Endothelial cell of umbilical vein (primary cell): ENCODE measurements around the gene SLC12A9. TPM values are rescaled to one million over a fixed set of nuclear protein-coding genes. Genes with fewer than 3 reads are reported as not detected.

Experiments
- BruUV-seq: library from RNA; stranded (reverse); fragments of 400-500 nt; replicated peaks from 2 replicates; lab custom pipeline; 2021; lab: Mats Ljungman, UMichigan
- CTCF ChIA-PET: fragments of 300-600, 350-600 bp; sonication (Branson Sonifier 250); formaldehyde crosslinking; loops from one replicate; lab custom pipeline; 2021; ENCODE audit warnings: antibody characterized with exemption, inconsistent platforms; lab: Charles Lee
- POLR2A ChIA-PET: fragments of 300-600, 350-600 bp; sonication (Branson Sonifier 250); formaldehyde crosslinking; loops from one replicate; lab custom pipeline; 2021; ENCODE audit warnings: antibody characterized with exemption, inconsistent platforms; lab: Charles Lee
- DNase-seq: peaks from one replicate; pipeline ENCODE4 v3.0.0-alpha.2; 2011; ENCODE audit warnings: low read depth, low spot score
- FAIRE-seq: peaks from 2 replicates; lab custom pipeline; 2011; peaks lifted over from hg19 to GRCh38; lab: Jason Lieb, UNC
- H2AFZ ChIP-seq: 2 replicates; pipeline ENCODE4 v1.6.0; 2012; ENCODE audit warnings: low read depth, low read length, control low read depth, inconsistent platforms
- H3K27ac ChIP-seq: 2 replicates; pipeline ENCODE4 v1.5.1; 2011; ENCODE audit warnings: low read depth, mild to moderate bottlenecking, control low read depth, low read length, moderate library complexity; ENCODE audit not compliant: insufficient read depth
- H3K27me3 ChIP-seq, 2 experiments: 2 replicates each; pipeline versions ENCODE4 v1.6.0 to v1.6.1; 2011; ENCODE audit warnings: low read length in 2 of 2, mixed read lengths in 1 of 2; ENCODE audit not compliant: control insufficient read depth in 2 of 2, insufficient read depth in 2 of 2
- H3K36me3 ChIP-seq, 2 experiments: 2 replicates in 1 of 2; 3 replicates in 1 of 2; pipeline ENCODE4 v1.5.1; 2011; ENCODE audit warnings: low read length in 2 of 2, mild to moderate bottlenecking in 1 of 2, moderate library complexity in 1 of 2; ENCODE audit not compliant: control insufficient read depth in 2 of 2, insufficient read depth in 2 of 2; ENCODE audit errors: extremely low read depth in 1 of 2
- H3K4me1 ChIP-seq: 3 replicates; pipeline ENCODE4 v1.5.1; 2011; ENCODE audit warnings: mild to moderate bottlenecking, low read length; ENCODE audit not compliant: control insufficient read depth, insufficient read depth; ENCODE audit errors: extremely low read depth
- H3K4me2 ChIP-seq: 2 replicates; pipeline ENCODE4 v1.6.1; 2011; ENCODE audit warnings: low read length, control low read depth, mixed read lengths; ENCODE audit not compliant: insufficient read depth
- H3K4me3 ChIP-seq, 3 experiments: fragments of 200-600 bp in 1 of 3; sonication (generic), shearing (Covaris generic) in 1 of 3; replicated peaks in 1 of 3; 2 replicates each; pipeline ENCODE4 v1.5.1; 2011 to 2016; ENCODE audit warnings: control low read depth in 3 of 3, low read length in 3 of 3, mild to moderate bottlenecking in 2 of 3, inconsistent platforms in 1 of 3, low read depth in 1 of 3, moderate library complexity in 1 of 3; ENCODE audit not compliant: insufficient read depth in 1 of 3
- H3K79me2 ChIP-seq: 2 replicates; pipeline ENCODE4 v1.6.0; 2012; ENCODE audit warnings: low read length, inconsistent platforms; ENCODE audit not compliant: control insufficient read depth, insufficient read depth
- H3K9ac ChIP-seq: replicated peaks from 2 replicates; pipeline ENCODE3; 2011; ENCODE audit warnings: low read length, control low read depth; ENCODE audit not compliant: insufficient read depth; ENCODE audit errors: extremely low read depth
- H3K9me1 ChIP-seq: replicated peaks from 3 replicates; pipeline ENCODE4 v1.6.0; 2011; ENCODE audit warnings: mild to moderate bottlenecking, low read length; ENCODE audit not compliant: control insufficient read depth, insufficient read depth; ENCODE audit errors: extremely low read depth
- H3K9me3 ChIP-seq: replicated peaks from 2 replicates; pipeline ENCODE4 v1.5.1; 2012; ENCODE audit warnings: low read length, inconsistent platforms; ENCODE audit not compliant: control insufficient read depth, insufficient read depth
- H4K20me1 ChIP-seq: replicated peaks from 2 replicates; pipeline ENCODE3; 2011; ENCODE audit warnings: mild to moderate bottlenecking, low read length; ENCODE audit not compliant: control insufficient read depth, insufficient read depth; ENCODE audit errors: extremely low read depth
- CTCF ChIP-seq, 2 donors: IDR thresholded peaks; 1 replicate in 1 of 2; 2 replicates in 1 of 2; pipeline ENCODE4 v1.5.1; 2011; ENCODE audit warnings: low read length in 2 of 2, mild to moderate bottlenecking in 2 of 2, moderate library complexity in 2 of 2, control low read depth in 1 of 2, inconsistent platforms in 1 of 2, low read depth in 1 of 2; ENCODE audit not compliant: insufficient read depth in 1 of 2; ENCODE audit errors: extremely low read depth in 1 of 2
- EZH2 ChIP-seq: IDR thresholded peaks from 2 replicates; pipeline ENCODE4 v1.6.1; 2012; ENCODE audit warnings: borderline replicate concordance, low read depth, mild to moderate bottlenecking, moderate library complexity, low read length, inconsistent platforms; ENCODE audit not compliant: severe bottlenecking
- FOS ChIP-seq: IDR thresholded peaks from 2 replicates; pipeline ENCODE4 v1.6.1; 2011; ENCODE audit warnings: mild to moderate bottlenecking, low read length, moderate library complexity, borderline replicate concordance; ENCODE audit not compliant: insufficient read depth
- GATA2 ChIP-seq: IDR thresholded peaks from 2 replicates; pipeline ENCODE4 v1.7.0; 2011; ENCODE audit warnings: low read depth, mild to moderate bottlenecking, moderate library complexity, mixed read lengths, low read length; ENCODE audit not compliant: insufficient read length, insufficient read depth
- JUN ChIP-seq: IDR thresholded peaks from 2 replicates; pipeline ENCODE4 v1.6.1; 2011; ENCODE audit warnings: borderline replicate concordance, low read depth; ENCODE audit not compliant: insufficient read length, insufficient read depth
- MAX ChIP-seq: IDR thresholded peaks from 2 replicates; pipeline ENCODE4 v1.6.1; 2011; ENCODE audit not compliant: insufficient read depth, insufficient read length
- MYC ChIP-seq: IDR thresholded peaks from one replicate; pipeline ENCODE4 v1.6.1; 2011; ENCODE audit warnings: mild to moderate bottlenecking, low read depth, low read length
- POLR2A ChIP-seq: IDR thresholded peaks from 2 replicates; pipeline ENCODE4 v1.6.1; 2012; ENCODE audit warnings: low read depth, mild to moderate bottlenecking, control low read depth, low read length
- POLR2AphosphoS5 ChIP-seq: IDR thresholded peaks from 2 replicates; pipeline ENCODE4 v1.6.1; 2012; ENCODE audit warnings: low read depth, mild to moderate bottlenecking, control low read depth, low read length, moderate library complexity; ENCODE audit not compliant: insufficient read depth
- dilution Hi-C: fragments of 300-500 bp; cut with MboI; formaldehyde crosslinking; loops from one replicate; pipeline ENCODE4 v1.15.0; 2019; ENCODE audit warnings: low sequenced_read_pairs; ENCODE audit not compliant: extremely low pct_ligation_motif_present
- intact Hi-C: fragments of 100-400 bp; cut with micrococcal nuclease; formaldehyde crosslinking; loops from one replicate; pipeline ENCODE4 v1.10.0; 2022
- polyA plus RNA-seq, 4 experiments: library from polyadenylated mRNA; depleted of rRNA in 3 of 4; stranded (reverse) in 3 of 4; unstranded in 1 of 4; fragments of >200 nt; gene quantifications; 2 replicates each; pipeline versions ENCODE4 v1.2.1 to v1.2.3, GENCODE V29; 2011 to 2012; ENCODE audit warnings: missing spikeins in 1 of 4
- total RNA-seq: library from RNA; stranded (reverse); gene quantifications from 2 replicates; pipeline ENCODE4 v1.2.3, GENCODE V29; 2021

SLC12A9 gene
- total and polyA plus RNA-seq, 2 donors (not counting 3 experiments of a cell fraction or from before 2014, with no cell fraction given): 35.0 to 37.0 TPM

DNA sequence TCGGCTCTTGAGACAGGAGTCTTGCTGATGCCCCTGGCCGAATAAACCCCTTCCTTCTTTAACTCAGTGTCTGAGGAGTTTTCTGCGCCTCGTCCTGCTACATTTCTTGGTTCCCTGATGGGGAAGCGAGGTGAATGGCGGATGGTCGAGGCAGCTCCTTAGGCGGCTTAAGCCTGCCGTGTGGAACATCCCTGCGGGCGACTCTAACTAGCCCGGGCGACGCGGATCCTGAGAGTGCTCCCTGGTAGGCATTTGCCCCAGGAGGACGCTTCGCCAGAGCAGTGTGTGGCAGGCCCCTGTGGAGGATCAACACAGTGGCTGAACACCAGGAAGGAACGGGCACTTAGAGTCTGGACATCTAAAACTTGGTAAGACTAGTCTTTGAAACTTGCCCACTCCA, 13.2 kb upstream of the SLC12A9 start:
- no peak overlapping the region for H3K27ac ChIP-seq
- H3K36me3 ChIP-seq: no peaks in the 10 kb centered on the region
- dilution Hi-C loops: loop anchor here (25.0 kb wide), 1 partner anchor 127 kb away; the partner anchor contains the start of genes EPO and POP7
- TF ChIP-seq JUN (no peak), MAX (no peak), EZH2 (no peak), CTCF (IDR thresholded peaks at IDR 0.05; ENCODE audit: extremely low read depth in 1 of 2, insufficient read depth in 1 of 2, low read depth in 1 of 2, low read length in 2 of 2) (no peak), POLR2AphosphoS5 (no peak), POLR2A (no peak), GATA2 (no peak), MYC (no peak), FOS (no peak)
- H3K4me1 ChIP-seq: peaks cover 16% of the 10 kb centered on the region
- BruUV-seq: no TSS peak
- FAIRE-seq: no peak
- no peaks in the 10 kb centered on the region for H3K79me2 ChIP-seq
- H3K27me3 ChIP-seq: no peaks in the 10 kb centered on the region
- intact Hi-C loops: no loop called here
- no peaks in the 10 kb centered on the region for H3K9me1 ChIP-seq
- H3K4me2 ChIP-seq: no peak overlapping the region
- no peak overlapping the region for H3K9ac ChIP-seq
- no peaks in the 10 kb centered on the region for H4K20me1 ChIP-seq
- DNase-seq: no peak
- H3K9me3 ChIP-seq: no peaks in the 10 kb centered on the region
- CTCF ChIA-PET: no interaction called here
- H2AFZ ChIP-seq: no peak overlapping the region
- no peak overlapping the region for H3K4me3 ChIP-seq
- POLR2A ChIA-PET: no interaction called here
